WTC11 (cell line): ENCODE data around the gene CPNE5.

Source experiments
- E2F5 ChIP-seq: sonication (generic); formaldehyde crosslinking; IDR thresholded peaks from 2 replicates; pipeline ENCODE4 v1.8.1; 2022; ENCODE audit warnings: mild to moderate bottlenecking, moderate library complexity, missing genetic modification reagents
- JUN ChIP-seq: sonication (generic); formaldehyde crosslinking; IDR thresholded peaks from 2 replicates; pipeline ENCODE4 v1.8.0; 2023; ENCODE audit warnings: mild to moderate bottlenecking, missing genetic modification reagents
- TF ChIP-seq, protein P1 (sequence below): fragments of 200-600 bp; IDR thresholded peaks from 2 replicates; pipeline ENCODE4 v1.8.0; 2022; ENCODE audit warnings: antibody characterized with exemption
- TF ChIP-seq, protein P2 (sequence below): sonication (generic); formaldehyde crosslinking; IDR thresholded peaks from 2 replicates; pipeline ENCODE4 v1.8.1; 2023; ENCODE audit warnings: mild to moderate bottlenecking, missing genetic modification reagents, moderate library complexity

GRCh38 chr6:36800223-36801076, 38.8 kb downstream of the CPNE5 start:
- TF ChIP-seq, protein P1, sequence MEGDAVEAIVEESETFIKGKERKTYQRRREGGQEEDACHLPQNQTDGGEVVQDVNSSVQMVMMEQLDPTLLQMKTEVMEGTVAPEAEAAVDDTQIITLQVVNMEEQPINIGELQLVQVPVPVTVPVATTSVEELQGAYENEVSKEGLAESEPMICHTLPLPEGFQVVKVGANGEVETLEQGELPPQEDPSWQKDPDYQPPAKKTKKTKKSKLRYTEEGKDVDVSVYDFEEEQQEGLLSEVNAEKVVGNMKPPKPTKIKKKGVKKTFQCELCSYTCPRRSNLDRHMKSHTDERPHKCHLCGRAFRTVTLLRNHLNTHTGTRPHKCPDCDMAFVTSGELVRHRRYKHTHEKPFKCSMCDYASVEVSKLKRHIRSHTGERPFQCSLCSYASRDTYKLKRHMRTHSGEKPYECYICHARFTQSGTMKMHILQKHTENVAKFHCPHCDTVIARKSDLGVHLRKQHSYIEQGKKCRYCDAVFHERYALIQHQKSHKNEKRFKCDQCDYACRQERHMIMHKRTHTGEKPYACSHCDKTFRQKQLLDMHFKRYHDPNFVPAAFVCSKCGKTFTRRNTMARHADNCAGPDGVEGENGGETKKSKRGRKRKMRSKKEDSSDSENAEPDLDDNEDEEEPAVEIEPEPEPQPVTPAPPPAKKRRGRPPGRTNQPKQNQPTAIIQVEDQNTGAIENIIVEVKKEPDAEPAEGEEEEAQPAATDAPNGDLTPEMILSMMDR: no peak
- TF ChIP-seq JUN (CRISPR knock-in tag): no peak
- no peak for TF ChIP-seq E2F5 (CRISPR knock-in tag)
- TF ChIP-seq, protein P2, sequence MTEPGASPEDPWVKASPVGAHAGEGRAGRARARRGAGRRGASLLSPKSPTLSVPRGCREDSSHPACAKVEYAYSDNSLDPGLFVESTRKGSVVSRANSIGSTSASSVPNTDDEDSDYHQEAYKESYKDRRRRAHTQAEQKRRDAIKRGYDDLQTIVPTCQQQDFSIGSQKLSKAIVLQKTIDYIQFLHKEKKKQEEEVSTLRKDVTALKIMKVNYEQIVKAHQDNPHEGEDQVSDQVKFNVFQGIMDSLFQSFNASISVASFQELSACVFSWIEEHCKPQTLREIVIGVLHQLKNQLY (CRISPR knock-in tag): no peak
